Mesendoderm (in vitro differentiated cells): ENCODE measurements around the gene JARID2.

Experiments
- DNase-seq: peaks from one replicate; pipeline ENCODE4 v3.0.0; 2013
- H2AK5ac ChIP-seq: 2 replicates; pipeline ENCODE4 v1.6.1; 2013; ENCODE audit warnings: low read length, inconsistent platforms
- H2BK120ac ChIP-seq: 2 replicates; pipeline ENCODE4 v1.6.1; 2013; ENCODE audit warnings: low read depth, mild to moderate bottlenecking, low read length, moderate library complexity, mixed read lengths
- H2BK15ac ChIP-seq: replicated peaks from 2 replicates; pipeline ENCODE4 v1.6.1; 2013; ENCODE audit warnings: low read depth, mild to moderate bottlenecking, moderate library complexity
- H2BK5ac ChIP-seq: 2 replicates; pipeline ENCODE4 v1.6.1; 2013; ENCODE audit warnings: low read length, inconsistent platforms
- H3K18ac ChIP-seq: 2 replicates; pipeline ENCODE4 v1.6.1; 2013; ENCODE audit warnings: mild to moderate bottlenecking, low read length, mixed read lengths
- H3K23ac ChIP-seq: one replicate; pipeline ENCODE4 v1.6.1; 2013; ENCODE audit warnings: low read length
- H3K27ac ChIP-seq: 2 replicates; pipeline ENCODE4 v1.5.1; 2013; ENCODE audit warnings: low read depth, mild to moderate bottlenecking, inconsistent platforms, low read length, moderate library complexity
- H3K27me3 ChIP-seq: 2 replicates; pipeline ENCODE4 v1.6.1; 2013; ENCODE audit warnings: low read length, control low read depth, mild to moderate bottlenecking, inconsistent platforms; ENCODE audit not compliant: insufficient read depth, poor library complexity
- H3K36me3 ChIP-seq: 2 replicates; pipeline ENCODE4 v1.6.1; 2013; ENCODE audit warnings: low read length, inconsistent platforms; ENCODE audit not compliant: control insufficient read depth, insufficient read depth
- H3K4ac ChIP-seq: one replicate; pipeline ENCODE4 v1.6.1; 2013; ENCODE audit warnings: low read depth, mild to moderate bottlenecking, low read length, moderate library complexity
- H3K4me1 ChIP-seq: 2 replicates; pipeline ENCODE4 v1.6.1; 2013; ENCODE audit warnings: low read depth, low read length, inconsistent platforms; ENCODE audit not compliant: control insufficient read depth
- H3K4me2 ChIP-seq: 2 replicates; pipeline ENCODE4 v1.6.1; 2013; ENCODE audit warnings: low read length
- H3K4me3 ChIP-seq: 2 replicates; pipeline ENCODE4 v1.5.1; 2013; ENCODE audit warnings: mild to moderate bottlenecking, low read length
- H3K56ac ChIP-seq: one replicate; pipeline ENCODE4 v1.6.1; 2013; ENCODE audit warnings: low read length
- H3K79me1 ChIP-seq: 2 replicates; pipeline ENCODE4 v1.6.1; 2013; ENCODE audit warnings: low read length, inconsistent platforms
- H3K79me2 ChIP-seq: 2 replicates; pipeline ENCODE4 v1.6.1; 2013; ENCODE audit warnings: mild to moderate bottlenecking, low read length; ENCODE audit not compliant: control insufficient read depth, insufficient read depth
- H3K9ac ChIP-seq: 2 replicates; pipeline ENCODE4 v1.6.1; 2013; ENCODE audit warnings: low read length, inconsistent platforms
- H4K5ac ChIP-seq: one replicate; pipeline ENCODE4 v1.6.1; 2013; ENCODE audit warnings: low read length
- H4K8ac ChIP-seq: one replicate; pipeline ENCODE4 v1.6.1; 2013; ENCODE audit warnings: low read depth, mild to moderate bottlenecking, control low read depth, low read length, moderate library complexity
- WGBS: extraction: QIAGEN DNeasy Blood & Tissue Kit; methylation state at CpG from one replicate; pipeline ENCODE4 v1.1.7; 2013; ENCODE audit warnings: low lambda C conversion rate, missing lambda C conversion rate; ENCODE audit not compliant: insufficient coverage; ENCODE audit errors: extremely low coverage; 5-methylcytosine and 5-hydroxymethylcytosine counted together

The JARID2 gene

GRCh38 chr6:15433511-15433861, 187.6 kb downstream of the JARID2 start:
- Histone ChIP-seq H2BK15ac (peak overlapping the region; percentile 27), H2AK5ac (no peak overlapping the region), H3K4me1 (peaks cover 52% of the 10 kb centered on the region), H2BK120ac (no peak overlapping the region), H3K27ac (peak overlapping the region; percentile 47), H3K23ac (no peak overlapping the region), H4K8ac (no peak overlapping the region), H3K36me3 (no peaks in the 10 kb centered on the region), H3K18ac (peak overlapping the region; percentile 85), H2BK5ac (peak overlapping the region; percentile 79), H3K4me3 (no peak overlapping the region), H3K27me3 (no peaks in the 10 kb centered on the region), H3K4ac (no peak overlapping the region), H3K79me2 (peaks cover 73% of the 10 kb centered on the region), H3K4me2 (no peak overlapping the region), H3K9ac (no peak overlapping the region), H3K56ac (peak overlapping the region; percentile 71), H3K79me1 (peaks cover 21% of the 10 kb centered on the region), H4K5ac (no peak overlapping the region)
- no peak for DNase-seq
- no CpG with 5 or more reads among the region's 2 CpGs for WGBS

GRCh38 chr6:15434263-15434662, 188.4 kb downstream of the JARID2 start:
- peaks cover 72% of the 10 kb centered on the region for H3K79me2 ChIP-seq
- H3K18ac ChIP-seq, result no peak overlapping the region
- H3K4me1 ChIP-seq, result peaks cover 54% of the 10 kb centered on the region
- peaks cover 21% of the 10 kb centered on the region for H3K79me1 ChIP-seq
- no peak overlapping the region for H3K9ac ChIP-seq
- no peaks in the 10 kb centered on the region for H3K27me3 ChIP-seq
- no peak overlapping the region for H3K56ac ChIP-seq
- H3K23ac ChIP-seq, result no peak overlapping the region
- no peak overlapping the region for H4K8ac ChIP-seq
- H2AK5ac ChIP-seq, result no peak overlapping the region
- H2BK15ac ChIP-seq, result no peak overlapping the region
- H2BK5ac ChIP-seq, result no peak overlapping the region
- no peak overlapping the region for H3K27ac ChIP-seq
- no peak overlapping the region for H3K4me2 ChIP-seq
- H4K5ac ChIP-seq, result no peak overlapping the region
- H3K36me3 ChIP-seq, result no peaks in the 10 kb centered on the region
- H3K4me3 ChIP-seq, result no peak overlapping the region
- H3K4ac ChIP-seq, result no peak overlapping the region
- WGBS, result no CpG with 5 or more reads among the region's 1 CpG
- peak; percentile 98 for DNase-seq
- H2BK120ac ChIP-seq, result no peak overlapping the region

GRCh38 chr6:15434823-15435380, 189.0 kb downstream of the JARID2 start:
- no peak overlapping the region for H2AK5ac ChIP-seq
- peaks cover 23% of the 10 kb centered on the region for H3K79me1 ChIP-seq
- H3K18ac ChIP-seq, result peak overlapping the region; percentile 93
- no peak overlapping the region for H4K5ac ChIP-seq
- H2BK120ac ChIP-seq, result no peak overlapping the region
- no peak for DNase-seq
- H3K27me3 ChIP-seq, result no peaks in the 10 kb centered on the region
- H3K27ac ChIP-seq, result peak overlapping the region; percentile 52
- no peak overlapping the region for H3K4me2 ChIP-seq
- H3K4me1 ChIP-seq, result peaks cover 52% of the 10 kb centered on the region
- H3K4ac ChIP-seq, result no peak overlapping the region
- H4K8ac ChIP-seq, result no peak overlapping the region
- H2BK15ac ChIP-seq, result no peak overlapping the region
- H3K56ac ChIP-seq, result peak overlapping the region; percentile 17
- peaks cover 69% of the 10 kb centered on the region for H3K79me2 ChIP-seq
- peak overlapping the region; percentile 88 for H2BK5ac ChIP-seq
- WGBS, result no CpG with 5 or more reads among the region's 2 CpGs
- H3K23ac ChIP-seq, result no peak overlapping the region
- peak overlapping the region; percentile 35 for H3K9ac ChIP-seq
- no peak overlapping the region for H3K4me3 ChIP-seq
- H3K36me3 ChIP-seq, result no peaks in the 10 kb centered on the region

GRCh38 chr6:15435468-15435867, 189.6 kb downstream of the JARID2 start:
- no peak overlapping the region for H3K4ac ChIP-seq
- H3K4me2 ChIP-seq, result no peak overlapping the region
- peak overlapping the region; percentile 52 for H3K27ac ChIP-seq
- H3K27me3 ChIP-seq, result no peaks in the 10 kb centered on the region
- no peak overlapping the region for H4K8ac ChIP-seq
- H2BK5ac ChIP-seq, result peak overlapping the region; percentile 88
- no peak overlapping the region for H3K23ac ChIP-seq
- no peak overlapping the region for H3K4me3 ChIP-seq
- no peak for DNase-seq
- no peaks in the 10 kb centered on the region for H3K36me3 ChIP-seq
- WGBS, result no CpG with 5 or more reads among the region's 1 CpG
- no peak overlapping the region for H2BK120ac ChIP-seq
- peak overlapping the region; percentile 89 for H2AK5ac ChIP-seq
- H3K9ac ChIP-seq, result peak overlapping the region; percentile 35
- peaks cover 57% of the 10 kb centered on the region for H3K4me1 ChIP-seq
- H3K79me2 ChIP-seq, result peaks cover 74% of the 10 kb centered on the region
- peak overlapping the region; percentile 93 for H3K18ac ChIP-seq
- H4K5ac ChIP-seq, result peak overlapping the region; percentile 79
- peaks cover 26% of the 10 kb centered on the region for H3K79me1 ChIP-seq
- peak overlapping the region; percentile 75 for H3K56ac ChIP-seq
- no peak overlapping the region for H2BK15ac ChIP-seq

- Histone ChIP-seq H3K4ac (peak overlapping the region; percentile 50), H2BK120ac (peak overlapping the region; percentile 49), H3K56ac (peak overlapping the region; percentile 81), H2BK15ac (no peak overlapping the region), H3K27me3 (no peaks in the 10 kb centered on the region), H3K4me3 (no peak overlapping the region), H3K4me1 (peaks cover 52% of the 10 kb centered on the region), H3K27ac (peak overlapping the region; percentile 11), H3K36me3 (no peaks in the 10 kb centered on the region), H3K23ac (peak overlapping the region; percentile 49), H3K4me2 (peak overlapping the region; percentile 3), H4K5ac (no peak overlapping the region), H3K79me1 (peaks cover 25% of the 10 kb centered on the region), H2AK5ac (peak overlapping the region; percentile 39), H2BK5ac (peak overlapping the region; percentile 61), H3K18ac (peak overlapping the region; percentile 75), H3K79me2 (peaks cover 71% of the 10 kb centered on the region), H3K9ac (peak overlapping the region; percentile 32), H4K8ac (no peak overlapping the region)
- no peak for DNase-seq
- WGBS, result no CpG with 5 or more reads among the region's 3 CpGs
Observed at GRCh38 chr6:15436451-15436850, 190.6 kb downstream of the JARID2 start.

- Histone ChIP-seq H3K79me1 (peaks cover 25% of the 10 kb centered on the region), H3K27ac (no peak overlapping the region), H3K23ac (no peak overlapping the region), H3K18ac (peak overlapping the region; percentile 33), H3K79me2 (peaks cover 74% of the 10 kb centered on the region), H2BK120ac (peak overlapping the region; percentile 49), H2BK5ac (peak overlapping the region; percentile 64), H3K9ac (peak overlapping the region; percentile 21), H2AK5ac (peak overlapping the region; percentile 95), H3K27me3 (no peaks in the 10 kb centered on the region), H3K4ac (peak overlapping the region; percentile 46), H3K4me3 (no peak overlapping the region), H3K36me3 (no peaks in the 10 kb centered on the region), H4K8ac (no peak overlapping the region), H3K4me2 (no peak overlapping the region), H4K5ac (no peak overlapping the region), H3K56ac (peak overlapping the region; percentile 81), H2BK15ac (no peak overlapping the region), H3K4me1 (peaks cover 50% of the 10 kb centered on the region)
- DNase-seq, result no peak
- no CpG with 5 or more reads among the region's 3 CpGs for WGBS
Observed at GRCh38 chr6:15437090-15437635, 191.3 kb downstream of the JARID2 start.
